Karpas-422 (cell line): ENCODE results near the gene CARD6. TPM values are rescaled to one million over a fixed set of nuclear protein-coding genes. Genes with fewer than 3 reads are reported as not detected.

ENCODE experiments used
- DNase-seq: peaks from one replicate; pipeline ENCODE4 v3.0.0-alpha.2; 2015
- H2AFZ ChIP-seq: fragments of 200-600 bp; sonication (generic); 2 replicates; pipeline ENCODE4 v1.6.1; 2014; ENCODE audit warnings: antibody characterized with exemption, low read length, mixed read lengths
- H3K27ac ChIP-seq: fragments of 200-600 bp; sonication (generic); 2 replicates; pipeline ENCODE4 v1.5.1; 2014; ENCODE audit warnings: mild to moderate bottlenecking, low read length, moderate library complexity
- H3K27me3 ChIP-seq: fragments of 200-600 bp; sonication (generic); 2 replicates; pipeline ENCODE4 v1.6.1; 2014; ENCODE audit warnings: low read length, mixed read lengths
- H3K36me3 ChIP-seq: fragments of 200-600 bp; sonication (generic); 2 replicates; pipeline ENCODE4 v1.6.1; 2014; ENCODE audit warnings: low read length, mixed read lengths; ENCODE audit not compliant: insufficient read depth
- H3K4me1 ChIP-seq: fragments of 200-600 bp; sonication (generic); 2 replicates; pipeline ENCODE4 v1.6.1; 2014; ENCODE audit warnings: mild to moderate bottlenecking, low read length, mixed read lengths
- H3K4me2 ChIP-seq: fragments of 200-600 bp; sonication (generic); 2 replicates; pipeline ENCODE4 v1.6.1; 2014; ENCODE audit warnings: low read length, low read depth, mild to moderate bottlenecking; ENCODE audit not compliant: poor library complexity, severe bottlenecking
- H3K4me3 ChIP-seq: fragments of 200-600 bp; sonication (generic); 2 replicates; pipeline ENCODE4 v1.5.1; 2014; ENCODE audit warnings: mild to moderate bottlenecking, antibody characterized with exemption, low read length, mixed read lengths
- H3K79me2 ChIP-seq: fragments of 200-600 bp; sonication (generic); 2 replicates; pipeline ENCODE4 v1.6.1; 2014; ENCODE audit warnings: mild to moderate bottlenecking, low read length, mixed read lengths
- H3K9ac ChIP-seq: fragments of 200-600 bp; sonication (generic); 2 replicates; pipeline ENCODE4 v1.6.0; 2014; ENCODE audit warnings: low read length
- H3K9me2 ChIP-seq: fragments of 200-600 bp; sonication (generic), shearing (Covaris generic); replicated peaks from 2 replicates; pipeline ENCODE4 v1.6.0; 2014; ENCODE audit warnings: mild to moderate bottlenecking, low read length, moderate library complexity; ENCODE audit not compliant: insufficient read depth
- H3K9me3 ChIP-seq: fragments of 300-700, 200-600 bp; sonication (generic); 2 replicates; pipeline ENCODE4 v1.6.1; 2014; ENCODE audit warnings: low read length, mixed read lengths
- H4K20me1 ChIP-seq: fragments of 200-600 bp; sonication (generic); 2 replicates; pipeline ENCODE4 v1.6.1; 2014; ENCODE audit warnings: mild to moderate bottlenecking, antibody characterized with exemption, low read length, low read depth; ENCODE audit not compliant: insufficient read depth
- small RNA-seq: library from RNA; depleted of rRNA; stranded (forward); fragments of <200 nt; gene quantifications from one replicate; pipeline ENCODE3, GENCODE V24; 2014
- total RNA-seq: library from RNA; depleted of rRNA; stranded (reverse); fragments of >200 nt; shearing (Covaris generic); gene quantifications from 2 replicates; pipeline ENCODE4 v1.2.3, GENCODE V29; 2014; ENCODE audit warnings: low replicate concordance; rRNA removed

The CARD6 gene
- total RNA-seq, 1 experiment from 2014 or later = 1.0 TPM

GRCh38 chr5:40904205-40904993 is 63.2 kb downstream of the CARD6 start:
- Histone ChIP-seq H2AFZ (no peak overlapping the region), H3K4me2 (no peak overlapping the region), H3K9ac (no peak overlapping the region), H3K27ac (no peak overlapping the region), H3K9me2 (no peaks in the 10 kb centered on the region), H3K9me3 (no peaks in the 10 kb centered on the region), H3K4me3 (no peak overlapping the region), H3K27me3 (no peaks in the 10 kb centered on the region), H4K20me1 (no peaks in the 10 kb centered on the region), H3K36me3 (no peaks in the 10 kb centered on the region), H3K4me1 (no peaks in the 10 kb centered on the region), H3K79me2 (no peaks in the 10 kb centered on the region)
- peak; percentile 84 for DNase-seq

GRCh38 chr5:40904994-40905306 is 63.8 kb downstream of the CARD6 start:
- Histone ChIP-seq H3K36me3 (no peaks in the 10 kb centered on the region), H3K4me2 (no peak overlapping the region), H3K79me2 (no peaks in the 10 kb centered on the region), H4K20me1 (no peaks in the 10 kb centered on the region), H3K9ac (no peak overlapping the region), H3K9me2 (no peaks in the 10 kb centered on the region), H2AFZ (no peak overlapping the region), H3K4me3 (no peak overlapping the region), H3K27me3 (no peaks in the 10 kb centered on the region), H3K27ac (no peak overlapping the region), H3K4me1 (no peaks in the 10 kb centered on the region), H3K9me3 (no peaks in the 10 kb centered on the region)
- no peak for DNase-seq

GRCh38 chr5:40906351-40906751 is 65.2 kb downstream of the CARD6 start:
- Histone ChIP-seq H3K27me3 (no peaks in the 10 kb centered on the region), H3K79me2 (no peaks in the 10 kb centered on the region), H2AFZ (no peak overlapping the region), H3K4me3 (no peak overlapping the region), H3K4me2 (no peak overlapping the region), H3K36me3 (no peaks in the 10 kb centered on the region), H3K9me3 (no peaks in the 10 kb centered on the region), H3K27ac (no peak overlapping the region), H4K20me1 (no peaks in the 10 kb centered on the region), H3K9ac (no peak overlapping the region), H3K9me2 (no peaks in the 10 kb centered on the region), H3K4me1 (no peaks in the 10 kb centered on the region)
- DNase-seq = no peak

- Histone ChIP-seq H3K27ac (no peak within 1 kb of the TSS), H3K4me3 (no peak within 1 kb of the TSS), H3K27me3 (no peaks in the 10 kb centered on the region), H3K79me2 (no peaks in the 10 kb centered on the region), H2AFZ (no peak within 1 kb of the TSS), H3K9ac (no peak within 1 kb of the TSS), H3K4me1 (no peaks in the 10 kb centered on the region), H3K4me2 (no peak within 1 kb of the TSS), H3K9me3 (no peaks in the 10 kb centered on the region), H3K36me3 (no peaks in the 10 kb centered on the region), H3K9me2 (no peaks in the 10 kb centered on the region), H4K20me1 (no peaks in the 10 kb centered on the region)
- DNase-seq = no peak
These were observed 68.1 kb downstream of the CARD6 start, which contains the start of gene C7 for GRCh38 chr5:40909264-40909663. C7 (plus strand) TSS chr5:40909497; CDS start chr5:40909611, 114 bp downstream.

- no peak overlapping the region for H3K27ac ChIP-seq
- no peaks in the 10 kb centered on the region for H3K27me3 ChIP-seq
- H3K9ac ChIP-seq = no peak overlapping the region
- H3K4me1 ChIP-seq = no peaks in the 10 kb centered on the region
- no peak overlapping the region for H3K4me3 ChIP-seq
- no peaks in the 10 kb centered on the region for H3K9me2 ChIP-seq
- H3K36me3 ChIP-seq = no peaks in the 10 kb centered on the region
- H3K9me3 ChIP-seq = no peaks in the 10 kb centered on the region
- H2AFZ ChIP-seq = no peak overlapping the region
- DNase-seq = no peak
- H4K20me1 ChIP-seq = no peaks in the 10 kb centered on the region
- no peaks in the 10 kb centered on the region for H3K79me2 ChIP-seq
- H3K4me2 ChIP-seq = no peak overlapping the region
These were observed 68.6 kb downstream of the CARD6 start for GRCh38 chr5:40909723-40910122.

Small RNAs within 50 kb of the gene (small RNA-seq; reads per million reads assigned to genes)
- gene SNORD72 = 354 reads per million, percentile 99 among the genes with 10 or more reads in this experiment

Other genes with a start within 250 kb of the CARD6 start
- gene PTGER4, start 161.5 kb upstream of the CARD6 start, total RNA-seq = not detected in 2 replicates
- gene TTC33, start 85.4 kb upstream of the CARD6 start, total RNA-seq = 17.0 and 18.5 TPM in 2 replicates
- 53.0 and 62.2 TPM in 2 replicates for gene PRKAA1, start 43.0 kb upstream of the CARD6 start, total RNA-seq
- 3,939 and 6,611 TPM in 2 replicates for gene RPL37, start 6.1 kb upstream of the CARD6 start, total RNA-seq
- gene C7, start 68.1 kb downstream of the CARD6 start, total RNA-seq = not detected in 2 replicates
- not detected in 2 replicates for gene MROH2B, start 230.0 kb downstream of the CARD6 start, total RNA-seq